Measurements from ENCODE around the gene TMEM163.
"Not testable (repeated sequence)": the region's sequence is repeated elsewhere in the genome, so short reads cannot be mapped to it uniquely, and the experiment has no call there.

The TMEM163 gene

DNA sequence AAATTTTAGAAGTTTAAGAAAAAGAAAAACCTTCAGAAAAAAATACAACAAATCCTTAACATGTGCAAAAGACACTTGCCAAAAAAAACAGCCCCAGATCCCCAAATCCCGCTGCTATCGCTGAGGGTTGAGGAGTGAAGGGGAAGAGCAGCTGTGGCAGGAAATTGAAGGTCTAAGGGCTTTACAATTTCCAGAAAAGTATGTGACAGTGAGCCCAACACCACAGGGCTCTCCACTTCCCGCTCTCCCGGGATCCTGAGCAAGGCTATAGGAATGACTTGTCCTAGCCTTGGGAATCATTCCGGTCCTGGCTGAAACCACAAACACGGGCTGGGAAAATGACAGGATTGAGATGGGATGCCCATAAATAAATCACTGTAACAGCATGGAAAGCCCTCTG, 191.4 kb downstream of the TMEM163 start:
- no peak for TF ChIP-seq JUND (IDR thresholded peaks at IDR 0.05; ENCODE audit: low read depth)
- DNase-seq (ENCODE audit: low read depth in 1 of 2, low spot score in 1 of 2), result no peak
- in situ Hi-C loops (cut with HindIII; ENCODE audit: low pct_unique_long_range_greater_than_20kb, low sequenced_read_pairs), result no loop called here

- no peak for DNase-seq (ENCODE audit: low read depth in 1 of 2, low spot score in 1 of 2)
- in situ Hi-C loops (cut with HindIII; ENCODE audit: low pct_unique_long_range_greater_than_20kb, low sequenced_read_pairs), result no loop called here
- no peak for TF ChIP-seq JUND (IDR thresholded peaks at IDR 0.05; ENCODE audit: low read depth)
Measured at GRCh38 chr2:134522496-134523455, 196.0 kb downstream of the TMEM163 start.

GRCh38 chr2:134518101-134518500, 200.7 kb downstream of the TMEM163 start:
- no peak for TF ChIP-seq JUND (IDR thresholded peaks at IDR 0.05; ENCODE audit: low read depth)
- in situ Hi-C loops (cut with HindIII; ENCODE audit: low pct_unique_long_range_greater_than_20kb, low sequenced_read_pairs), result no loop called here

GRCh38 chr2:134515137-134515536, 203.7 kb downstream of the TMEM163 start:
- no peak for TF ChIP-seq JUND (IDR thresholded peaks at IDR 0.05; ENCODE audit: low read depth)
- no peak for DNase-seq (ENCODE audit: low read depth in 1 of 2, low spot score in 1 of 2)
- in situ Hi-C loops (cut with HindIII; ENCODE audit: low pct_unique_long_range_greater_than_20kb, low sequenced_read_pairs), result no loop called here

More at GRCh38 chr2:134518101-134518500, 200.7 kb downstream of the TMEM163 start:
- no peak for DNase-seq (ENCODE audit: low read depth in 1 of 2, low spot score in 1 of 2)

DNA sequence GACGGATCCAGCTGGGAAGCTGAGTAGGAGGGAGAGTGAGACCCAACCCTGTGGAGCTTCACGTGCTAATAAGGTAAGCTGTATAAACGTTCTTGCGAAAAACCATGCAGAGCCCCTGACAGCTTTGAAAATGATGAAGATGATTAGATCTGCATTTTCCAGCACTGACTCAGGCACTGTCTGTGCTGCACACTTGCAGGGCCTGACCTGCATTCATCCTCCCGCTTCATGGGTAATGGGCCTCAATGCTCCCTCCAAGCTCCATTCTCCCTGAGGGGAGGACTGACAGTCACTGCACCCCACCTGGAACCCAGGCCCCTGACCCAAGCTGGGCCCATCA, 205.4 kb downstream of the TMEM163 start:
- no peak for DNase-seq (ENCODE audit: low read depth in 1 of 2, low spot score in 1 of 2)
- in situ Hi-C loops (cut with HindIII; ENCODE audit: low pct_unique_long_range_greater_than_20kb, low sequenced_read_pairs), result no loop called here
- TF ChIP-seq JUND (IDR thresholded peaks at IDR 0.05; ENCODE audit: low read depth), result no peak

- DNase-seq (ENCODE audit: low read depth in 1 of 2, low spot score in 1 of 2), result no peak
- in situ Hi-C loops (cut with HindIII; ENCODE audit: low pct_unique_long_range_greater_than_20kb, low sequenced_read_pairs), result no loop called here
- TF ChIP-seq JUND (IDR thresholded peaks at IDR 0.05; ENCODE audit: low read depth), result no peak
Measured at GRCh38 chr2:134512734-134513464, 205.9 kb downstream of the TMEM163 start.

DNA sequence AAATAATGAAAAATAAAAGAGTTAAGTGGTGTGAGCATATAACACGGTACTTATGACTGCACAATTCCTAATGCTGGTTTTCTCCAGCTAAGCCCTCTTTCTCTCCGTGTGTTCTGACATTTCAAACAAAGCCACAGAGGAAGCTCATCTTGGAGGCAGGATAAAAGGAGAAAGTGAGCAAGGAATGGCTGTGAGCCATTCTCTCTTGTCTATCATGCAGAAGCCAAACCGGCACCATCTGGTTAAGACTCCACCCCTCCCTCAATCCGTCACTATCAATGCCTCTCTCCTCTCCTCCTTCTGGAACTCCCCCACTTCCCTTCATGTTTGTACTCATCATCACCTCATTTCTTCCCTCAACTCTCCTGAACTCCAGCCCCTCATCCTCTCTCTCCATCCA, 210.4 kb downstream of the TMEM163 start:
- no peak for TF ChIP-seq JUND (IDR thresholded peaks at IDR 0.05; ENCODE audit: low read depth)
- in situ Hi-C loops (cut with HindIII; ENCODE audit: low pct_unique_long_range_greater_than_20kb, low sequenced_read_pairs), result no loop called here
- DNase-seq (ENCODE audit: low read depth in 1 of 2, low spot score in 1 of 2), result no peak

DNA sequence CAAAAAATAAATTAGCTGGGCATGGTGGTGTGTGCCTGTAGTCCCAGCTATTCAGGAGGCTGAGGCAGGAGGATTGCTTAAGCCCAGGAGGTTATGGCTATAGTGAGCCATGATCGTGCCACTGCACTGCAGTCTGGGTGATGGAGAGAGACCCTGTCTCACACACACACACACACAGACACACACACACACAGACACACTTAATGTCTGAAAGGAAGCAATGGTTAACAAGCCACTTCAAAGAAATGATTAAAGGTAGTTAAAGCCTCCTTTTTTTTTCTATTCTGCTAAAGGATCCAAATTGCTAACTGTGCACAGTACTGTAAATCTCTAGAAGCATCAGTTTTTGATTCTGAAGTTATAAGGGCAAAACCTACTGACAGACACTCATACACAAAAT, 211.1 kb downstream of the TMEM163 start:
- in situ Hi-C loops (cut with HindIII; ENCODE audit: low pct_unique_long_range_greater_than_20kb, low sequenced_read_pairs), result no loop called here
- no peak for DNase-seq (ENCODE audit: low read depth in 1 of 2, low spot score in 1 of 2)
- no peak for TF ChIP-seq JUND (IDR thresholded peaks at IDR 0.05; ENCODE audit: low read depth)

DNA sequence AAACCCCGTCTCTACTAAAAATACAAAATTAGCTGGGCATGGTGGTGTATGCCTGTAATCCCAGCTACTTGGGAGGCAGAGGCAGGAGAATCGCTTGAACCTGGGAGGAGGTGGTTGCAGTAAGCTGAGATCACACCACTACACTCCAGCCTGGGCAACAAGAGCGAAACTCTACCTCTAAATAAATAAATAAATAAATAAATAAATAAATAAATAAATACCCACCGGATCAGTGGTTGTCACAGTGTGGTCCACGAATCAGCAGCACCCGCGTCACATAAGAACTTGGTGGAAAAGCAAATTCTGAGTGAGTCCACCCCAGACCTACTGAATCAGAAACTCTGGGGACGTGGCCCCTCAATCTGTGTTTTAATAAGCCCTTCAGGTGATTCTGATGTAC, 211.6 kb downstream of the TMEM163 start:
- DNase-seq (ENCODE audit: low read depth in 1 of 2, low spot score in 1 of 2); in situ Hi-C loops (cut with HindIII; ENCODE audit: low pct_unique_long_range_greater_than_20kb, low sequenced_read_pairs): not testable (repeated sequence)

GRCh38 chr2:134505446-134505845, 213.4 kb downstream of the TMEM163 start:
- DNase-seq (ENCODE audit: low read depth in 1 of 2, low spot score in 1 of 2), result no peak
- in situ Hi-C loops (cut with HindIII; ENCODE audit: low pct_unique_long_range_greater_than_20kb, low sequenced_read_pairs), result no loop called here
- no peak for TF ChIP-seq JUND (IDR thresholded peaks at IDR 0.05; ENCODE audit: low read depth)

GRCh38 chr2:134504586-134505336, 214.0 kb downstream of the TMEM163 start:
- no peak for TF ChIP-seq JUND (IDR thresholded peaks at IDR 0.05; ENCODE audit: low read depth)
- in situ Hi-C loops (cut with HindIII; ENCODE audit: low pct_unique_long_range_greater_than_20kb, low sequenced_read_pairs), result no loop called here
- no peak for DNase-seq (ENCODE audit: low read depth in 1 of 2, low spot score in 1 of 2)

DNA sequence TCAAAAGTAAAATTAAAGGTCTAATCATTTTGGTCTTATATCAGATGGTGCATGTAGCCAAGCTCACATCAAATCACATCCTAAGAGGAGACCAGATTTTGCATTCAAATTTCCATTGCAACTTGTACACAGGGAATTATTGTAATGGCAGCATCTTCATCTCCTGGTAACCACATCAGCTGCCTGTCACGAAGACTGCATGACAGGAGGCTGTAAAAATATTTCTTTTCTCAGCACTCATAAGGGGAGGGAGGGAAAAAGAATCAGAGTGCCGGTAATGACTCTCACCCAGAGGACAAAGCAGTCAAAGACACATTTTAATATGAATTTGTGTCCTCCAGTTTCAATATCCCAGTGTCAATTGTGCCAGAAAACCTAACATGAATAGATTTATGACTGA, 216.7 kb downstream of the TMEM163 start:
- in situ Hi-C loops (cut with HindIII; ENCODE audit: low pct_unique_long_range_greater_than_20kb, low sequenced_read_pairs), result no loop called here
- no peak for DNase-seq (ENCODE audit: low read depth in 1 of 2, low spot score in 1 of 2)

More for the DNA sequence above, 216.7 kb downstream of the TMEM163 start:
- no peak for TF ChIP-seq JUND (IDR thresholded peaks at IDR 0.05; ENCODE audit: low read depth)

All from T47D (cell line).